HG02571 (cell line): ENCODE data around the gene LGI1.
A peak's percentile ranks its signal among the peaks of the same experiment; 100 is the strongest.
"Not testable (repeated sequence)": the region's sequence is repeated elsewhere in the genome, so short reads cannot be mapped to it uniquely, and the experiment has no call there.

ENCODE experiments used
- ATAC-seq: cut with Tn5 transposase; IDR thresholded peaks from one replicate; pipeline ENCODE4 v1.9.1; 2021; ENCODE audit warnings: mild to moderate bottlenecking, moderate library complexity; ENCODE audit not compliant: unreplicated experiment

The LGI1 gene

DNA sequence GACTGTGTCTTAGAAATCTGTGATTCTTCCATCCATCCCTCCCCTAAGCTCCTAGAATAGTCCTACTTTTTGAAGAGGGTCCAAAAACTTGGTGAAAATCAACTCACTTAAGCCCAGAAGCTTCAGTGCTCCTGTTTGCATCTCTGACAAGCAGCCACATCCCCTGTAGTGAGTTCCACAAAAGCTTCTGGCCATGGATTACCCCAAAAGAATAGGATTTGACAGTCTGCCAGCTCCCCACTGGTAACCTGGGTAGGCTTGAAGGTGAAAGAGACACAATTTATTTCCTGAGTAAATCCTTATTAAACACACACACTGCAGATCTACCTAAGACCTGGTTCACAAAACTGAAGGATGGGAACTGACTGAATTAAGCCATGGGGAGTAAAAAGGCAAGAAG lies 46.5 kb downstream of the LGI1 start:
- no peak for ATAC-seq

DNA sequence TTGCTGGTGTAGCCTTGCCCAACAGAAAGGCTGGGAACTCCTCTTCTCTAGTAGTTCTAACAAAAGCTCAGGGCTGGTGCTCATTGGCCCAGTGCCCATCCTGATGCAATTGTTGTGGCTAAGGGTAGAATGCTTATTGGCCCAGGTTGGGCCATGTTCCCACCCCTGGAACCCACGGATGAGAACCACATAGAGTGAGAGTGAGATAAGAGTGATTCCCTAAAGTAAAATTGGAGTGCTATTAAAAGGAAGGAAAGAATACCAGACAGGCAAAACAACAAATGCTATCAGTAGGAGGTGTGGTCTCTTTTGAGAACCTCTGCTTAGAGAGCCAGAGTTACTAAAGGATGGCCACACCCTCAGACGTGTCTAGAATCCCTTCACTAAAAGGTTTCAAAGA lies 49.2 kb downstream of the LGI1 start:
- no peak for ATAC-seq

DNA sequence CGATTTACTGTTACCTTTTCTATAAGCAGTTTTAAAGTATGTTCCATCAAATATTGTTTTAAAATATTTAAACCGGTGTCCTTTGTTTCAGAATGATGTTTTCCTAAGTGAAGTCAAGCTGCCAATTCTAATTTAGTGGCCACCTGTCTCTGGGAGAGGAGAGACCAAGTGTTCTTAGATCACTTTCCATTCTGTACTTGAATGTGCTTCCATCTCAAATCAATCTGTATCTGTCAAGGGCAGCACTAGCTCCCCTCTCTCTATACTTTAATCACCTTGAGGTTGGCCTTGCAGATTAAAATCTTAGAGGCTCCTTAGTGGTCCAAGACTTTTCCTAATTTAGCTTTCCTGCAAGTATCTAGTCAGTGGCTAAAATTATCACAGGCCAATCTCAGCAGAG lies 49.6 kb downstream of the LGI1 start:
- no peak for ATAC-seq

- ATAC-seq, result no peak
Observed at GRCh38 chr10:93812659-93813338, 55.1 kb downstream of the LGI1 start.

DNA sequence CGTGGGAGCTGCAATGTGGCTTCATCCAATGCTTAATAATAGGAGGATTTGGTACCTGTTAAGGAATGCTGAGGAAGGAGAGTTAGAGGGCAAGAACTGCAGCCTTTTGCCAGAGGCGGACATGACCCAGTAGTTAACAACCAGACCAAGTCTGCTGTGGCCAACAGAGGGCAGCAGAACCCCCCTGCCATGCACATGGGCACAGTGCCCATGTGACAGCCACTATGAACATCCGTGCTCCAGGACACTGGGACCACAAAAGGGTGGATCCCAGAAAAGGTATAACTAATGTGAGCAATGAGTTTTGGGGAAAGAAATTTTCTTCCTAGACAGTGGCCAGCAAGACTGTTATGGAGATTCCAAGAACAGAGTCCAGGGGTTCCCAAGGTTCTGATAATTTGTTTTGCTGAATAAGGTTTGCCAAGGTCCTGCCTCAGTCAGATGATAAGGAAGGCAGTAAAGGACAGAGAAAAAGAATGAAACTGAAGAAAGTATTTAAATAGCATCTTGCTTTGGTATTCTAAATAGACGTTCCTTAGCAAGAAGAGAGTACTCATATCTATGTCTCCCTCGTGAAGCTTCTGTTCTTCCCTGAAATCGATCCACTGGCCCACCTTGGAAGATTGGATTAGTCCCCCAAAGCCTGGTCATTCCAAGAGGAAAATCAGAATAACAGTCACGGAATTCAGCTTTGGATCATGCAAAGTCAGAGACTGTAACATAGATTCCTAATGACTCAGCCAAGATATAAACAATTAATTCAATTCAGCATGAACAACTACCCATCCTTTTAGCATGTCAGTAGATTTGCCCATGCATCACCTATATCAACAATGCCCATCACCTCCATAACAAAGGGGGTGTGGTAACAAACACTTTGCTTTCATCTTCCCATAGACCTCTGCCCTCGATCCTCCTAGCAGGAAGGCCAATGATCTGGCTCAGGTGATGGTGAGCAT lies 56.0 kb downstream of the LGI1 start:
- no peak for ATAC-seq

GRCh38 chr10:93815304-93816096 lies 57.8 kb downstream of the LGI1 start:
- no peak for ATAC-seq

- ATAC-seq, result peak; percentile 59
Observed at GRCh38 chr10:93816123-93816747, 58.5 kb downstream of the LGI1 start.

DNA sequence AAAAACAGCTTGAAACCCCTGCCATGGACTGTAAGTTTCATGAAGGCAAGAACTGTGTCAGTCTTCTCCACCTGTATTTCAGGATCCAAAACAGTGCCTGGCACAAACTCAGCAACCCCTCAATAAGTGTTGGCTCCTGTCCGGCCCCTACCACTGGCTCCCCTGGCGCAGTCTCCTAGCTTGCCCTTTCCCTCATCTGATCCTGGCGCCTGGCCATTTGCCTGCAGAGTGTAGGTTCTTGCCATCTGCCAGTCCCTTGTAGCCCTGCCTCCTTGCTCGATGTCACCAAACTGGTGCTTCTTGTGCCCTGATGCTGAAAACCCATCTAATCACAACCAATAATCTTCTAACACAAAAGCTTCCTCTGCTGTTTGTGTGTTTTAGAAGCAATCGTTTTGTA lies 60.4 kb downstream of the LGI1 start:
- no peak for ATAC-seq

GRCh38 chr10:93819520-93819919 lies 61.8 kb downstream of the LGI1 start:
- ATAC-seq, result no peak

GRCh38 chr10:93820434-93820833 lies 62.7 kb downstream of the LGI1 start:
- no peak for ATAC-seq

DNA sequence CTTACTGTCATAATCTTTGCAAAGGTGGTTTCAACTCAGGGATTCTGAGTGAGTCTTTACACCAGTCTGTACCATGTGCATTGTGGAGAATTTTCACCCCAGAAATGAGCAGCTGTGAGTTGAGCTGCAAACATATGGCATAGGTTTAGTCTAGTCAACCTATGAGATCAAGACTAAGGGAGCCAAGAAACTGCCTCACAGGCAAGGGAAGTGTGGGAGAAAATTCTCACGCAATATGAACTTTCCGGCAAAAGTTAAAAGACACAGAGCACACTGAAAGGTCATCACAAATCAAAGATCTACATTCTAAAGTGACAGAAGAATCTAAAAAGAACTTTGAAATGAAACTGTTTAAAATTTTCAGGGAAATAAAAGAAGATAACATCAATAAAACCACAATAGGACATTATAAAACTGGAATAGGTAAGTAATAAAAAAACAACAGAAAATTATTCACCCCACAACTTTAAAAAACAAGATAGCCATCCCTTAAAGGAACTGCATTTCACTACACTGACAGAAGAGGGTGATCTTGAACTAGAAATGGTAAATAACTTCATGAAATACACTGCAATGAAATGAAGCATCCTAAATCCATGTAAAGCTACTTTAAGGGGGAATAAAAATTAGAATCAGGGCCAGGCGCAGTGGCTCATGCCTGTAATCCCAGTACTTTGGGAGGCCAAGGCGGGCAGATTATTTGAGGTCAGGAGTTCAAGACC lies 63.5 kb downstream of the LGI1 start:
- no peak for ATAC-seq

DNA sequence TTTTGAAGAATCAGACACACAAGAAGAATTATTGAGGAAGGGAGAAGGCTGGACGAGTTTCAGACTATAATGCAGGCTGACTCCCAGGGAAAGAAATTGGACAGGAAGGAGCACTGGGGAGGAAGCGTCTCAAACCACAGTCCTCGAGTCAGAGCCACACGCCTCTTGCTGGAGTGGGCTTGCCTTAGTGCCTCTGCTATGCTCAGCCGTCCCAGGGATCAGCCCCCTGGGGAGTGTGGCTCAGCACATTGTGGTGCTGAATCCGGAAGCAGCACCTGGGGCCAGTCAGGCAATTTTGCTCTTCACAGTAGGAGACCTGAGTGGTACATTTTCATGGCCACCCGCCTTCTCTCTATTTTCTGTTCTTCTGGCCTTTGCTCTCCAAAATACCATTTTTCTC lies 68.6 kb downstream of the LGI1 start:
- ATAC-seq, result no peak

DNA sequence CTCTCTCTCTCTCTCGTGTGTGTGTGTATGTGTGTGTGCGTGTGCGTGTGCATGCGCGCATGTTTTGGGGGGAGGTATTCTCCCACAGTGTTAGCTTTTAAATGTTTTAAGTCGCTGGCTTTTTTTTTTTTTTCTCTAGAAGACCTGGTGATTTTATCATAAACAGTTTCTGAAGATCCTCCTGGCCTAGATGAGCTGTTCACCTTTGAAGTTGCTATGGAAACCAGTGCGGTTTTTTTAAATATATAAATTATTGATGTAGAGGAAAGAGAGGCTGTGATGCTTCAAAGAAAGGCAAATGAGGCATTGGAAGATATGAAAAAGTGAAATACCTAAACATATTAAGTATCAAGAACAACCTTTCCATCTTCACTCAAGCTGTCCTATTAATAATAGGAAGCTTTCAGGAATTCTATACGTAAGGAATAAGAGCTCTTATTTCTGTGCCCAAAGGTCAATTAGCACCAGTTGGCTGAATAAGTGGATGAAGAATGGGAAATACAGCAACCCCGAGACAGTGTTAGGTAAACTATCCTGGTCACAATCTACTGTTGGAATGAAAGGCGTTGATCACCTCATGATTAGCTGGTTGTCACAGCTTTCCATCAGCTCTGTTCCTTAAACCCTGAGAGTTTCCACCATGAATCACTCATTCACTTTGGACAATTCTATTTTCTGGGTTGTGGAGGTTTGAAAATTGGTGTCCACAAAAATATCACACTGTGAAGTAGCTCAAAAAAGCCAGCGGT lies 69.5 kb downstream of the LGI1 start:
- no peak for ATAC-seq

- ATAC-seq, result not testable (repeated sequence)
Observed at GRCh38 chr10:93831065-93831464, 73.3 kb downstream of the LGI1 start.

DNA sequence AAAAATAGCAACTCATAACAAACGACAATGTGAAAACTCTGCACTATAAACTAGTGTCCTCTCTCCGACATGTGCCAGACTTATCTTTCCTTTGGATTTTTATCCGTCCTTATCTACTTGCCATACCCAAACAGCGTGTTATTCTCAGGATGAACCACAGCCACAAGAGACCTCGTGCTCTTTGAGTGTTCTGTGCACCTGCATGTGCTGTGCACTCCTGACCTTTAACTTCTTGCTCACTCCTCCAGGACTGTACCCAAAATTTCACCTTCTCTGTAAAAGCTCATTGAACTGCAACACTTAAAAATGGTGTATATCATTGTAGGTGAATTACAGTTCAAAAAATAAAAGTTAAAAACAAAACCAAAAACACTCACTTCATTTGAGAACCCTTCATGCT lies 78.0 kb downstream of the LGI1 start:
- ATAC-seq, result no peak

GRCh38 chr10:93837822-93838221 lies 80.1 kb downstream of the LGI1 start:
- no peak for ATAC-seq

DNA sequence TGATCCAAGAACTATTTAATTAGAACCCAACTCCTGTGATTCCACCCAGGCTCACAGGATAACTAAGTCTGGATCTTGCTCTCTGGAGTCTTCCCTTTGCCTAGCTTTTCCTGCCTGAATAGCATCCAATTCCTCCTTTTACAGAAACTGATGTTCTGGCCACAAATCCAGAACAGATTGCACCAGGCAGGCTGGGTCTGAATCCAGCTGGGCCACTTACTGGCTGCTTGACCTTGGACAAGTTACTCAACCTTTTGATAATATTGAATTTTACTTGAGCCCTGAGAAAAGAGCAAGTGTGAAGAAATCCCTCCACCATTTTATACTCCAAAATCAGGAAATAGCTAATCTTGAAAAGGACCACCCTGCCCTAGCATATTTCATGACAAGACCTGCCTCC lies 80.5 kb downstream of the LGI1 start:
- no peak for ATAC-seq

DNA sequence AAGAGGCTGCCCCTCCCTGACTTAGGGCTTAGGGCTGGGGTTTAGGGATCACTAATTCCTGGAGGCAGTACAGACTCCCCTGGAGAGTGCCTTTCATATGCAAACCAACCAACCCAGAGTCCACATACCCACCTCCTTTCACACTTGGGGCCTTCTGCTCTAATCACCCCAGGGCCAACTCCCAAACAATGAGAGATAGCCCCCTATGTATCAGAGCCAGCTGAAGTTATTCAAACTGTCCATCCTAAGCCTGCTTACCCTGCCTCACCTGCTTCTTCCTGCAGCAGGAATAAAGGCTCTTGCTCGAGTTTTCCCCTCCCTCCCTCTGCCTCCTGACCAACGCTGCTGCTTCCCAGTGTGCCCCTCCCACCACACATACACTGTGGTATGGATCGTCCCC lies 84.2 kb downstream of the LGI1 start:
- ATAC-seq, result no peak

DNA sequence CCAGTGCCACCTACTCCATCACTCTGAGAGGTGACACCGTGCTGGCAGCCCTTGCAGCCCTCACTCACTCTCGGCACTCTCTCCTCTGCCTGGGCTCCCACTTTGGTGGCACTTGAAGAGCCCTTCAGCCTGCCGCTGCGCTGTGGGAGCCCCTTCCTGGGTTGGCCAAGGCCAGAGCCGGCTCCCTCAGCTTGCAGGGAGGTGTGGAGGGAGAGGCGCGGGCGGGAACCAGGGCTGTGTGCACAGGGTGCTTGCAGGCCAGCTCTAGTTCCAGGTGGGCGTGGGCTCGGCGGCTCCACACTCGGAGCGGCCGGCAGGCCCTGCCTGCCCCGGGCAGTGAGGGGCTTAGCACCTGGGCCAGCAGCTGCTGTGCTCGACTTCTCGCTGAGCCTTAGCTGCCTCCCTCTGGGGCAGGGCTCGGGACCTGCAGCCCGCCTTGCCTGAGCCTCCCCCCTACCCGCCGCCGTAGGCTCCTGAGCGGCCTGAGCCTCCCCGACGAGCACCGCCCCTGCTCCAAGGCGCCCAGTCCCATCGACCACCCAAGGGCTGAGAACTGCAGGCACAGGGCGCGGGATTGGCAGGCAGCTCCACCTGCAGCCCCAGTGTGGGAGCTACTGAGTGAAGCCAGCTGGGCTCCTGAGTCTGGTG lies 87.4 kb downstream of the LGI1 start:
- no peak for ATAC-seq
